T follicular helper cell (primary cell): ENCODE results near the gene PMM2.

Experiments
- DNase-seq: peaks from one replicate; pipeline ENCODE4 v3.0.0-alpha.2; 2020; ENCODE audit warnings: low read depth

PMM2 gene

GRCh38 chr16:8887952-8888560 lies 90.4 kb downstream of the PMM2 start:
- DNase-seq = no peak

- no peak for DNase-seq
These were observed 91.6 kb downstream of the PMM2 start for GRCh38 chr16:8888951-8889892.

GRCh38 chr16:8889893-8890548 lies 92.4 kb downstream of the PMM2 start:
- DNase-seq = no peak

GRCh38 chr16:8890549-8890921 lies 92.9 kb downstream of the PMM2 start:
- DNase-seq = no peak

- no peak for DNase-seq
These were observed 94.5 kb downstream of the PMM2 start for GRCh38 chr16:8892101-8892575.

- no peak for DNase-seq
These were observed 95.8 kb downstream of the PMM2 start for GRCh38 chr16:8893426-8893825.

GRCh38 chr16:8893976-8894690 lies 96.5 kb downstream of the PMM2 start:
- no peak for DNase-seq

- no peak for DNase-seq
These were observed 97.2 kb downstream of the PMM2 start for GRCh38 chr16:8894736-8895334.

- no peak for DNase-seq
These were observed 101.2 kb downstream of the PMM2 start for GRCh38 chr16:8898660-8899318.
